Ovary (tissue), 9 donors: ENCODE results near the gene SIK2. TPM values are rescaled to one million over a fixed set of nuclear protein-coding genes. Genes with fewer than 3 reads are reported as not detected.

ENCODE experiments used
- DNase-seq, 5 donors: peaks; one replicate each; pipeline ENCODE4 v3.0.0-alpha.2; 2019 to 2020
- H3K27ac ChIP-seq, 2 donors: fragments of 200-600 bp; one replicate each; pipeline versions ENCODE4 v1.5.1 to v1.8.0; 2019 to 2022
- H3K27me3 ChIP-seq: fragments of 200-600 bp; one replicate; pipeline ENCODE4 v1.8.0; 2022
- H3K36me3 ChIP-seq: fragments of 200-600 bp; sonication (generic); one replicate; pipeline ENCODE4 v1.5.1; 2019
- H3K4me1 ChIP-seq: one replicate; pipeline ENCODE4 v1.8.1; 2013; ENCODE audit warnings: mild to moderate bottlenecking, moderate library complexity; ENCODE audit not compliant: insufficient read depth
- H3K4me3 ChIP-seq: fragments of 200-600 bp; sonication (generic); one replicate; pipeline ENCODE4 v1.5.1; 2017
- H3K9me3 ChIP-seq, 2 donors: fragments of 200-600 bp in 1 of 2; sonication (generic) in 1 of 2; one replicate each; pipeline versions ENCODE4 v1.5.1 to v1.8.1; 2013 to 2019; ENCODE audit warnings: mild to moderate bottlenecking in 1 of 2, moderate library complexity in 1 of 2
- EP300 ChIP-seq: sonication (generic); formaldehyde crosslinking; IDR thresholded peaks from one replicate; pipeline ENCODE4 v1.6.1; 2017; ENCODE audit warnings: antibody characterized with exemption
- POLR2A ChIP-seq: fragments of 450-650 bp; IDR thresholded peaks from one replicate; pipeline ENCODE4 v1.6.1; 2017; ENCODE audit warnings: antibody characterized with exemption, mild to moderate bottlenecking, moderate library complexity
- WGBS, 3 donors: extraction: QIAGEN DNeasy Blood & Tissue Kit in 1 of 3; methylation state at CpG; one replicate each; pipeline versions ENCODE4 v1.1.5 to v1.1.7; 2013 to 2017; 5-methylcytosine and 5-hydroxymethylcytosine counted together
- intact Hi-C, 4 donors: fragments of 100-400 bp; cut with DNase I; formaldehyde crosslinking; loops; one replicate each; pipeline versions ENCODE4 v1.11.0 to v1.15.1; 2022 to 2023
- polyA plus RNA-seq, 2 donors: library from polyadenylated mRNA; stranded (reverse); fragments of 200-250 nt in 1 of 2; fragments of 350-450 nt in 1 of 2; fragmentation: Illumina TruSeq in 1 of 2; extraction: RNeasy Lipid Tissue Mini Kit (QIAGEN cat#74804) in 1 of 2; gene quantifications; one replicate each; pipeline ENCODE4 v1.2.3, GENCODE V29; 2013 to 2014
- total RNA-seq, 7 donors: library from RNA; depleted of rRNA in 2 of 7; stranded (reverse); fragments of >200 nt in 2 of 7; fragmentation: NEBNext Ultra II Directional in 3 of 7; extraction: Animal tissue kit (Norgen Biotek cat#: 25700) in 3 of 7; gene quantifications; one replicate each; pipeline versions ENCODE4 v1.1.0 to v1.2.4, GENCODE V29; 2016 to 2023
- TF ChIP-seq, protein P1 (sequence below), 3 donors: fragments of 450-650 bp in 2 of 3; fragments of 200-600 bp in 1 of 3; IDR thresholded peaks; one replicate each; pipeline versions ENCODE4 v1.5.1 to v1.8.0; 2016 to 2022; ENCODE audit warnings: antibody characterized with exemption in 3 of 3, mild to moderate bottlenecking in 1 of 3
- donor health status: DM: no; HTN: no; CAD: no; lungs with moderate emphysema.
- donor health status: DM: no; HTN: no; CAD: no.
- donor health status: Bipolar disorder and iron deficiency.
- donor health status: DM: yes; HTN: yes; CAD: no.
- donor health status: DM: no; HTN: no; CAD: no.
- donor health status: DM: yes; HTN: yes; CAD: no.

Gene SIK2
- total and polyA plus RNA-seq, 9 donors = 13.7 to 50.5 (median 26.8) TPM

DNA sequence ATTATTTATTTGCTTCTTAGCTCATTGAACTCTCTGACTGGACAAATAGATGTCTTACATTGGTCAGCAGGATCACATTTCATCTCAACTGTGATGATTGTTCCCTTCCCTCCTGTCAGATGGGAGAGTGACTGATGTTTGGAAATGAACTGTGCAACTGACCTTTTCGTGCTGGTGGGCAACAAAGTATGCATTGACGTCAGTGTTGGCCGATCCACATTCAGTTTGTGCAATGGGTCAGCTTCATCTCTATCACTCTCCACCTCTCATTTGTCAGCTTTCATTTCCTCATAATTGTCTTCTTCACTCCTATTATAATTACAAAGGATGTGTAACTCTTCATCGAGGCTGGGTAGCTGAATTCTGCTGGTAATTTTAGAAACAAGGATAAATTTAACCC, 92.6 kb downstream of the SIK2 start:
- DNase-seq = no peak
- Histone ChIP-seq H3K27ac (no peak overlapping the region), H3K4me3 (no peak overlapping the region), H3K4me1 (peaks cover 2% of the 10 kb centered on the region), H3K9me3 (no peaks in the 10 kb centered on the region), H3K27me3 (no peaks in the 10 kb centered on the region), H3K36me3 (no peaks in the 10 kb centered on the region)
- no peak for TF ChIP-seq EP300
- no peak for TF ChIP-seq POLR2A
- TF ChIP-seq, protein P1, sequence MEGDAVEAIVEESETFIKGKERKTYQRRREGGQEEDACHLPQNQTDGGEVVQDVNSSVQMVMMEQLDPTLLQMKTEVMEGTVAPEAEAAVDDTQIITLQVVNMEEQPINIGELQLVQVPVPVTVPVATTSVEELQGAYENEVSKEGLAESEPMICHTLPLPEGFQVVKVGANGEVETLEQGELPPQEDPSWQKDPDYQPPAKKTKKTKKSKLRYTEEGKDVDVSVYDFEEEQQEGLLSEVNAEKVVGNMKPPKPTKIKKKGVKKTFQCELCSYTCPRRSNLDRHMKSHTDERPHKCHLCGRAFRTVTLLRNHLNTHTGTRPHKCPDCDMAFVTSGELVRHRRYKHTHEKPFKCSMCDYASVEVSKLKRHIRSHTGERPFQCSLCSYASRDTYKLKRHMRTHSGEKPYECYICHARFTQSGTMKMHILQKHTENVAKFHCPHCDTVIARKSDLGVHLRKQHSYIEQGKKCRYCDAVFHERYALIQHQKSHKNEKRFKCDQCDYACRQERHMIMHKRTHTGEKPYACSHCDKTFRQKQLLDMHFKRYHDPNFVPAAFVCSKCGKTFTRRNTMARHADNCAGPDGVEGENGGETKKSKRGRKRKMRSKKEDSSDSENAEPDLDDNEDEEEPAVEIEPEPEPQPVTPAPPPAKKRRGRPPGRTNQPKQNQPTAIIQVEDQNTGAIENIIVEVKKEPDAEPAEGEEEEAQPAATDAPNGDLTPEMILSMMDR (IDR thresholded peaks at IDR 0.05) = no peak
- 34 to 41% (median 38%) methylated on average over 4 of the region's 4 CpGs for WGBS, 3 donors
- intact Hi-C loops = no loop called here

DNA sequence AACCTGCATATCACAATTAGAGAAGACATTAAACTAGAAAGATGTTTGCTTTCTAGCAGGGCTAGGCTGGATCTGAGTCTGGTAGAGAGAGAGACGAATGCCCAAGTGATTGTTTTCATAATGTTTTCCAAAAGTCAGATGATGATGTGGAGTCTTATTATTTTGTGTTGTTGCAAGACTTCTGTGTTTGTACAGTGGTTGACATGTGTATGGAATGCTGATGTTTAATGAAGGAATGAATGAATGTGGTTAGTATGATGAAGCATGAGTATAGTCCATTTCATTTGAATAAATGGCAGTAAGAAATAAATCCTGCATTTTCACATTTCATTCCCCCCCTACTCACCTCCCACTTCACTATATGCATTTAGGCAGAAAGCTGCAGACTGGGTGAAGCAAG, 94.3 kb downstream of the SIK2 start:
- no peak overlapping the region for H3K4me3 ChIP-seq
- intact Hi-C loops = no loop called here
- H3K9me3 ChIP-seq = no peaks in the 10 kb centered on the region
- H3K36me3 ChIP-seq = no peaks in the 10 kb centered on the region
- H3K27me3 ChIP-seq = no peaks in the 10 kb centered on the region
- WGBS, 3 donors = 28 to 43% (median 39%) methylated on average over 1 of the region's 1 CpG
- no peak overlapping the region for H3K27ac ChIP-seq
- H3K4me1 ChIP-seq = peaks cover 2% of the 10 kb centered on the region
- no peak for DNase-seq
- TF ChIP-seq EP300 (no peak), POLR2A (no peak)
- TF ChIP-seq, protein P1 (IDR thresholded peaks at IDR 0.05) = no peak

DNA sequence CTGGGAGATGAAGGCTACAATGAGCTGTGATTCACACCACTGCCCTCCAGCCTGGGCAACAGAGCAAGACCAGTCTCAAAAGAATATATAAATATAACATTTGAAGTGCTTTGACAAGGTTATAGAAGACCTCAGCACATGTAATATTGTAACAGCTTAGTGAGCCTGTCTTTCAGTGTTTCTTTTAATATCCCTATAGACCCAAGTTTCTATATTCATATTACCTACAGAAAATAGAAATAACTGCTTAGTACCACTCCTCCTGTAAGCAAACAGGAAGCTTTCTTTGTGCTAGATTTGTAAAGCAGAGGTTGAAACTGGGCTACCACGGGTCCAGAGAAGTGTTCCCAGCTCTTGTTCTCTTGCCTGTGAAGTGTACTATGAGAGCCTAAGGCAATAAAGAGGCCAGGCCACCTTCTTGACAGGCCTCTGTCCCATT, 95.7 kb downstream of the SIK2 start:
- no peak for DNase-seq
- H3K4me1 ChIP-seq = peaks cover 2% of the 10 kb centered on the region
- intact Hi-C loops = no loop called here
- no peaks in the 10 kb centered on the region for H3K36me3 ChIP-seq
- WGBS, 3 donors = 66 to 80% (median 78%) methylated on average over 1 of the region's 1 CpG
- H3K9me3 ChIP-seq = no peaks in the 10 kb centered on the region
- TF ChIP-seq EP300 = no peak
- no peak for TF ChIP-seq POLR2A
- TF ChIP-seq, protein P1 (IDR thresholded peaks at IDR 0.05) = no peak
- no peak overlapping the region for H3K27ac ChIP-seq
- H3K27me3 ChIP-seq = no peaks in the 10 kb centered on the region
- H3K4me3 ChIP-seq = no peak overlapping the region

DNA sequence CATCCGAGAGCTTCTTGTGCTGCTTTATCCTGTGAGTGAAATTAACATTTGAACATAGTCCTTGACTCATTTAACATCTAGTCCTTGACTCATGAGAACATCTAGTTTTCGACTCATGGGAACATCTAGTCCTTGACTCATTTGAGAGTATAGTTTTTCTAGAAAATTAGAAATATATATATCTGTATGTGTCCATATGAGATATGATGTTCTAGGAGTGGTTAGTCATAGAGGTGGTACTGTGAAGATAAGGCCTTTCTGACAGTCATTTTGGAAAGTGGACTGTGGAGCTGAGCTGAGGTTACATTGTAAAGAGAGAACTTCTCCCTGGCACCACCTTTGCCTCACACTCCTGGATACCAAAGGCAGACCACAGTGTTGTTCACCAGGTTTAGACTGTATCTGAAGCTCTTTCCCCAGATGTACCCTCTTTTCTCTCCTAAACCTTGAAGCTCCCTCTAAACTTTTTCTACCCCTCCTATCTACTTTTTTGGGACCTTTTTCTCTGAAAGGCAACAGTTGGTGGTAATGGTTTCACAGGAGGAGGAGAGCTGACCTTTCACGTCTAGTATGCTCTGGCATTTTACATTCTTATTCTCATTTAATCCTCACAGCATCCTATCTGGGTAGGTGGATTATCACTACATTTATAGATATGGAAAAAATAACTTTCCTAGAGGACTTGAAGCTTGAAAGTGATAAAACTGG, 96.8 kb downstream of the SIK2 start:
- TF ChIP-seq POLR2A = no peak
- TF ChIP-seq, protein P1 (IDR thresholded peaks at IDR 0.05) = no peak
- no peak for TF ChIP-seq EP300
- no peaks in the 10 kb centered on the region for H3K9me3 ChIP-seq
- H3K36me3 ChIP-seq = no peaks in the 10 kb centered on the region
- no peak for DNase-seq
- H3K27me3 ChIP-seq = no peaks in the 10 kb centered on the region
- 92 to 96% (median 94%) methylated on average over 3 of the region's 3 CpGs for WGBS, 3 donors
- intact Hi-C loops = no loop called here
- no peak overlapping the region for H3K27ac ChIP-seq
- H3K4me3 ChIP-seq = no peak overlapping the region
- peaks cover 2% of the 10 kb centered on the region for H3K4me1 ChIP-seq
